ENCODE measurements around the gene TRPM1.

The TRPM1 gene

GRCh38 chr15:31046759-31047359, 54.7 kb downstream of the TRPM1 start:
- no peak for DNase-seq

- DNase-seq, result no peak
These were observed 55.9 kb downstream of the TRPM1 start for GRCh38 chr15:31045606-31046005.

- DNase-seq, result no peak
These were observed 58.8 kb downstream of the TRPM1 start for GRCh38 chr15:31042751-31043150.

GRCh38 chr15:31041610-31042009, 59.9 kb downstream of the TRPM1 start:
- no peak for DNase-seq

- no peak for DNase-seq
These were observed 60.9 kb downstream of the TRPM1 start for GRCh38 chr15:31040611-31041010.

- DNase-seq, result no peak
These were observed 61.6 kb downstream of the TRPM1 start for GRCh38 chr15:31039961-31040360.

- DNase-seq, result no peak
These were observed 63.6 kb downstream of the TRPM1 start for GRCh38 chr15:31037731-31038477.

- DNase-seq, result no peak
These were observed 64.7 kb downstream of the TRPM1 start for GRCh38 chr15:31036783-31037182.

- DNase-seq, result no peak
These were observed 65.9 kb downstream of the TRPM1 start for GRCh38 chr15:31035610-31036009.

GRCh38 chr15:31034152-31034551, 67.4 kb downstream of the TRPM1 start:
- no peak for DNase-seq

- DNase-seq, result no peak
These were observed 68.6 kb downstream of the TRPM1 start for GRCh38 chr15:31032961-31033371.

- DNase-seq, result peak; percentile 6
These were observed 70.0 kb downstream of the TRPM1 start for GRCh38 chr15:31031471-31032067.

- no peak for DNase-seq
These were observed 73.5 kb downstream of the TRPM1 start for GRCh38 chr15:31027910-31028578.

- DNase-seq, result no peak
These were observed 75.5 kb downstream of the TRPM1 start for GRCh38 chr15:31025996-31026395.

- no peak for DNase-seq
These were observed 76.5 kb downstream of the TRPM1 start for GRCh38 chr15:31024979-31025378.

GRCh38 chr15:31024330-31024729, 77.2 kb downstream of the TRPM1 start:
- DNase-seq, result no peak

- no peak for DNase-seq
These were observed 77.7 kb downstream of the TRPM1 start for GRCh38 chr15:31023841-31024240.

GRCh38 chr15:31021067-31021665, 80.4 kb downstream of the TRPM1 start:
- no peak for DNase-seq

GRCh38 chr15:31020542-31020941, 81.0 kb downstream of the TRPM1 start:
- DNase-seq, result no peak

GRCh38 chr15:31019986-31020385, 81.5 kb downstream of the TRPM1 start:
- no peak for DNase-seq

GRCh38 chr15:31017311-31017710, 84.2 kb downstream of the TRPM1 start:
- no peak for DNase-seq

GRCh38 chr15:31016446-31016915, 85.0 kb downstream of the TRPM1 start:
- DNase-seq, result no peak

GRCh38 chr15:31014608-31014925, 87.0 kb downstream of the TRPM1 start:
- DNase-seq, result no peak

Data from activated CD4-positive, alpha-beta T cell treated with anti-CD3 and anti-CD28 coated beads, Interleukin-2, amount 50 U/mL, for 16 hours (primary cell).